Caco-2 (cell line): ENCODE measurements around the gene GLI3. TPM values are rescaled to one million over a fixed set of nuclear protein-coding genes. Genes with fewer than 3 reads are reported as not detected.

Source experiments
- BruUV-seq: library from RNA; stranded (reverse); fragments of 400-500 nt; replicated peaks from 2 replicates; lab custom pipeline; 2021; lab: Mats Ljungman, UMichigan
- CTCF ChIA-PET: fragments of 300-600 bp; sonication (Branson Sonifier 250); formaldehyde crosslinking; loops from one replicate; lab custom pipeline; 2022; ENCODE audit warnings: antibody characterized with exemption; lab: Charles Lee
- POLR2A ChIA-PET: fragments of 300-600 bp; sonication (Branson Sonifier 250); formaldehyde crosslinking; loops from one replicate; lab custom pipeline; 2022; ENCODE audit warnings: antibody characterized with exemption; lab: Charles Lee
- DNase-seq, 2 experiments: peaks; one replicate each; pipeline versions ENCODE4 v3.0.0 to v3.0.0-alpha.2; 2020 to 2022
- H3K27me3 ChIP-seq: replicated peaks from 2 replicates; pipeline ENCODE4 v1.6.0; 2011; ENCODE audit warnings: low read length; ENCODE audit not compliant: control insufficient read depth, insufficient read depth
- H3K36me3 ChIP-seq: 2 replicates; pipeline ENCODE4 v1.5.1; 2011; ENCODE audit warnings: low read length; ENCODE audit not compliant: control insufficient read depth, insufficient read depth
- H3K4me1 ChIP-seq: fragments of 250-450 bp; sonication (Bioruptor Pico); 2 replicates; pipeline ENCODE4 v1.5.1; 2020; ENCODE audit warnings: mild to moderate bottlenecking
- H3K4me3 ChIP-seq: 2 replicates; pipeline ENCODE4 v1.5.1; 2011; ENCODE audit warnings: low read depth, mild to moderate bottlenecking, control low read depth, low read length
- H3K9me3 ChIP-seq: fragments of 250-450 bp; sonication (Bioruptor Pico); 2 replicates; pipeline ENCODE4 v1.5.1; 2020; ENCODE audit warnings: mild to moderate bottlenecking, moderate library complexity
- H3K27ac Mint-ChIP-seq: one replicate; pipeline ENCODE4 v1.8.0; 2022; ENCODE audit warnings: mixed read lengths; ENCODE audit not compliant: unreplicated experiment
- H3K27me3 Mint-ChIP-seq: one replicate; pipeline ENCODE4 v1.8.0; 2022; ENCODE audit warnings: mixed read lengths; ENCODE audit not compliant: insufficient read depth, unreplicated experiment
- H3K36me3 Mint-ChIP-seq: one replicate; pipeline ENCODE4 v1.8.0; 2022; ENCODE audit warnings: mild to moderate bottlenecking, mixed read lengths; ENCODE audit not compliant: insufficient read depth, unreplicated experiment
- H3K4me1 Mint-ChIP-seq: one replicate; pipeline ENCODE4 v1.8.0; 2022; ENCODE audit warnings: low read depth, mixed read lengths; ENCODE audit not compliant: unreplicated experiment
- H3K4me3 Mint-ChIP-seq: one replicate; pipeline ENCODE4 v1.8.0; 2022; ENCODE audit warnings: mild to moderate bottlenecking, moderate library complexity, mixed read lengths; ENCODE audit not compliant: unreplicated experiment
- H3K9me3 Mint-ChIP-seq: one replicate; pipeline ENCODE4 v1.8.0; 2022; ENCODE audit warnings: mixed read lengths; ENCODE audit not compliant: unreplicated experiment
- intact Hi-C: fragments of 100-400 bp; cut with micrococcal nuclease; formaldehyde crosslinking; loops from one replicate; pipeline ENCODE4 v1.10.0; 2022; ENCODE audit not compliant: unreplicated experiment
- total RNA-seq: library from RNA; stranded (reverse); gene quantifications from 2 replicates; pipeline ENCODE4 v1.2.3, GENCODE V29; 2022
- TF ChIP-seq, protein P1 (sequence below), 2 experiments: fragments of 200-600 bp in 1 of 2; IDR thresholded peaks; 1 replicate in 1 of 2; 2 replicates in 1 of 2; pipeline versions ENCODE4 v1.5.1 to v1.8.0; 2011 to 2022; ENCODE audit warnings: antibody characterized with exemption in 1 of 2, control low read depth in 1 of 2, inconsistent platforms in 1 of 2, low read depth in 1 of 2, low read length in 1 of 2, mild to moderate bottlenecking in 1 of 2, moderate library complexity in 1 of 2; ENCODE audit not compliant: insufficient read depth in 1 of 2, severe bottlenecking in 1 of 2, unreplicated experiment in 1 of 2

GLI3 gene
- total RNA-seq, 1 experiment from 2014 or later = 1.00 TPM

GRCh38 chr7:42278344-42278743 is 41.3 kb upstream of the GLI3 start:
- Mint-ChIP-seq H3K4me1 (no peaks in the 10 kb centered on the region), H3K27ac (no peak overlapping the region), H3K36me3 (no peaks in the 10 kb centered on the region), H3K4me3 (no peak overlapping the region), H3K27me3 (peaks cover 29% of the 10 kb centered on the region), H3K9me3 (no peaks in the 10 kb centered on the region)
- Histone ChIP-seq H3K36me3 (no peaks in the 10 kb centered on the region), H3K4me1 (no peaks in the 10 kb centered on the region), H3K4me3 (no peak overlapping the region), H3K27me3 (no peaks in the 10 kb centered on the region), H3K9me3 (no peaks in the 10 kb centered on the region)
- POLR2A ChIA-PET = no interaction called here
- no peak for DNase-seq
- no TSS peak for BruUV-seq
- TF ChIP-seq, protein P1, sequence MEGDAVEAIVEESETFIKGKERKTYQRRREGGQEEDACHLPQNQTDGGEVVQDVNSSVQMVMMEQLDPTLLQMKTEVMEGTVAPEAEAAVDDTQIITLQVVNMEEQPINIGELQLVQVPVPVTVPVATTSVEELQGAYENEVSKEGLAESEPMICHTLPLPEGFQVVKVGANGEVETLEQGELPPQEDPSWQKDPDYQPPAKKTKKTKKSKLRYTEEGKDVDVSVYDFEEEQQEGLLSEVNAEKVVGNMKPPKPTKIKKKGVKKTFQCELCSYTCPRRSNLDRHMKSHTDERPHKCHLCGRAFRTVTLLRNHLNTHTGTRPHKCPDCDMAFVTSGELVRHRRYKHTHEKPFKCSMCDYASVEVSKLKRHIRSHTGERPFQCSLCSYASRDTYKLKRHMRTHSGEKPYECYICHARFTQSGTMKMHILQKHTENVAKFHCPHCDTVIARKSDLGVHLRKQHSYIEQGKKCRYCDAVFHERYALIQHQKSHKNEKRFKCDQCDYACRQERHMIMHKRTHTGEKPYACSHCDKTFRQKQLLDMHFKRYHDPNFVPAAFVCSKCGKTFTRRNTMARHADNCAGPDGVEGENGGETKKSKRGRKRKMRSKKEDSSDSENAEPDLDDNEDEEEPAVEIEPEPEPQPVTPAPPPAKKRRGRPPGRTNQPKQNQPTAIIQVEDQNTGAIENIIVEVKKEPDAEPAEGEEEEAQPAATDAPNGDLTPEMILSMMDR (IDR thresholded peaks at IDR 0.05; ENCODE audit: insufficient read depth in 1 of 2, low read depth in 1 of 2, low read length in 1 of 2, severe bottlenecking in 1 of 2, unreplicated experiment in 1 of 2) = no peak
- intact Hi-C loops = no loop called here
- CTCF ChIA-PET = no interaction called here

DNA sequence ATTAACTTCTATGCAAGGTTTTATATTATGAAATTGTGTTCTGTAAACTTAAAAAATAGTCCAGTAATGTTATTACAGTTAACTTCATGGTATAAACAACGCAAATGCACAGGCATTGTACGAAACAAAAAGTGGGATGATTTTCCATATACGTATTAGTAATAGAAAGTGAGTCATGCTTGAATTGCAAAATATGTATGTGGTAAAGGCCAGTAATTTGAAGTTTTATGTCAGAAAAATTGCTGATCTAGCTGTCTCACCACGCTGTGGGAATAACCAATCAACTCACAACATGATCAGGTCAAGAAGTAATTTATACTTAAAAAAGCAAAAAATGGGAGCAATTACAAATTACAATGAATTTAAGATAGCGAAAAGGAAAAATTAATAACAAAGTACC is 37.0 kb upstream of the GLI3 start:
- CTCF ChIA-PET = no interaction called here
- Mint-ChIP-seq H3K36me3 (no peaks in the 10 kb centered on the region), H3K4me1 (no peaks in the 10 kb centered on the region), H3K27ac (no peak overlapping the region), H3K27me3 (peaks cover 18% of the 10 kb centered on the region), H3K9me3 (no peaks in the 10 kb centered on the region), H3K4me3 (no peak overlapping the region)
- Histone ChIP-seq H3K4me3 (no peak overlapping the region), H3K4me1 (no peaks in the 10 kb centered on the region), H3K36me3 (no peaks in the 10 kb centered on the region), H3K27me3 (no peaks in the 10 kb centered on the region), H3K9me3 (no peaks in the 10 kb centered on the region)
- no peak for DNase-seq
- TF ChIP-seq, protein P1 (IDR thresholded peaks at IDR 0.05; ENCODE audit: insufficient read depth in 1 of 2, low read depth in 1 of 2, low read length in 1 of 2, severe bottlenecking in 1 of 2, unreplicated experiment in 1 of 2) = no peak
- POLR2A ChIA-PET = no interaction called here
- intact Hi-C loops = no loop called here
- BruUV-seq = no TSS peak

- TF ChIP-seq, protein P1 (IDR thresholded peaks at IDR 0.05; ENCODE audit: insufficient read depth in 1 of 2, low read depth in 1 of 2, low read length in 1 of 2, severe bottlenecking in 1 of 2, unreplicated experiment in 1 of 2) = peak in 1 of 2 experiments; percentile 12
- no peaks in the 10 kb centered on the region for H3K36me3 Mint-ChIP-seq
These were observed 36.0 kb upstream of the GLI3 start for GRCh38 chr7:42272793-42273665.

More at GRCh38 chr7:42272793-42273665, 36.0 kb upstream of the GLI3 start:
- intact Hi-C loops = loop anchor here (2.0 kb wide), 1 partner anchor 418 kb away; no protein-coding TSS in a partner anchor
- Histone ChIP-seq H3K4me3 (no peak overlapping the region), H3K36me3 (no peaks in the 10 kb centered on the region), H3K4me1 (no peaks in the 10 kb centered on the region), H3K9me3 (no peaks in the 10 kb centered on the region), H3K27me3 (no peaks in the 10 kb centered on the region)
- ChIA-PET POLR2A (no interaction called here), CTCF (interaction anchor here (0.5 kb wide), 1 partner anchor 63 kb away, joined by 4 read pairs; no protein-coding TSS in a partner anchor)
- DNase-seq = no peak
- Mint-ChIP-seq H3K4me1 (no peaks in the 10 kb centered on the region), H3K4me3 (no peak overlapping the region), H3K27ac (no peak overlapping the region), H3K9me3 (no peaks in the 10 kb centered on the region), H3K27me3 (peaks cover 13% of the 10 kb centered on the region)
- no TSS peak for BruUV-seq
